Occipital lobe (tissue), 2 donors: Measurements from ENCODE around the gene DIS3L2. TPM values are rescaled to one million over a fixed set of nuclear protein-coding genes. Genes with fewer than 3 reads are reported as not detected.
A peak's percentile ranks its signal among the peaks of the same experiment; 100 is the strongest.
"Not testable (repeated sequence)": the region's sequence is repeated elsewhere in the genome, so short reads cannot be mapped to it uniquely, and the experiment has no call there.

Experiments used
- DNase-seq: peaks from one replicate; lab custom pipeline; 2025; lab: John Stamatoyannopoulos, UW
- total RNA-seq: library from RNA; depleted of rRNA; stranded (reverse); fragments of >200 nt; gene quantifications from one replicate; pipeline ENCODE4 v1.2.3, GENCODE V29; 2014

Gene DIS3L2
- total RNA-seq, 1 donor from 2014 or later, result 37.6 TPM

DNA sequence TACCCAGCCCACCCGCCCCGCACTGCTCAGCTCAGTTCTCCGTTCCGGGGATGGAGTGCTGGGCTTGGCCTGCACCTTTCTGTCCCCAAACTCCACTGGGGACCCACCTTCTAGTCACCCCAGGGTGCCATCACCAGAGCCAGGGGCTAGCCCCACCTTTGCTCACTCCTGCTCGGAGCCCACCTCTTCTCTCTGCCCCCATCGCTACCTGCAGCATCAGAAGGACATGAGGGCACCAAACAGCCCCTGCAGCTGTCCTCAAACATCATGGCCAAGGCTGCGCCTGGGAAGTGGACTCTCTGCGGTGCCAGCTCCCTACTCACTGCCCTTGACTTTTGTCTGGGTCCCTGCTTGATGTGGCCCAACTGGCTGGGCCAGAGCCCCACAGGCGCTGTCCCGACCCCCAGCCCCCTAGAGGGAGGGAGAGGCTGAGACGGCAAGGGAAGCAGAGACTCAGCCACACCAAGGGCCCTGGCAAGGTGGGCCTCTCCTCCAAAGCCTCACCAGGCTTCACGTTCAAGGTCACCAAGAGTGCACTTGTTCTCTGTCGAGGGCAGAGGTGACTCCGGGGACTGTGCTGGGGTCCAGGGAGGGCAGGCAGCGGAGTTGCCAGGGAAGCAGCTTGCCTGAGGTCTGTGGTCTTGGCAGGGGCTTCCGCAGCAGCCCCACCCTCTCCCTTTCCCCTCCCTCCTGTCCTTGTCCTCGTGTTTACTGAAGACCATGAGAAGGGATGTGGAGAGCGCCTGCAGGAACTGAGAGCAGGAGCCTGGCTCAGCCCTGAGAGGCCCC, 403.5 kb downstream of the DIS3L2 start:
- DNase-seq, result not testable (repeated sequence)

DNA sequence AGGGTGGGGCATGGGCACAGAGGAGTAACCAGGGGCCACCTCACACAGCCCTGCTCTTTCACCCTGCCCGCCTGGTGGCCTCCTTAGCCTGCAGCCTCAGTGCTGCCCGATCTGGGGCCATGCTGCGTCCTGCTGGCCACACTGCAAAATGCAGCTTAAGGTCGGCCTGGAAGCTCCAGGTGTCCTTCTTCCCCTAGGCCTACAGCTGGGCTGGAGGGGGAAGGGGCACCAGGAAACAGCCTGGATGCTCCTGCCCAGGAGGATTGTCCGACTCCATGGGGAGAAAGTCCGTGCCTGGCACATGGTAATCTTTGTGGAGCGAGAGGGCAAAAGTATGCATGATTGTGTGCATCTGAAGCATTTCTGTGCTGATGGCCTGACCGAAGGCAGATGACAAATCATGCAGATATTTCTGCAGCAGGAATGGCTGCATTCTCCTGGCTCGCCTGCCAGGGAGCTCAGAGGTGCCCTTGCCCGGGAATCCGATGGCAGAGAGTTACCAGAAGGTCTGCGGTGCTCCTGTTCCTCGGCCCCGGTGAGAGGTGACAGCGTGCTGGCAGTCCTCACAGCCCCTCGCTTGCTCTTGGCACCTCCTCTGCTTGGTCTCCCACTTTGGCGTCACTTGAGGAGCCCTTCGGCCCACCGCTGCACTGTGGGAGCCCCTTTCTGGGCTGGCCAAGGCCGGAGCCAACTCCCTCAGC, 404.3 kb downstream of the DIS3L2 start:
- DNase-seq, result no peak

DNA sequence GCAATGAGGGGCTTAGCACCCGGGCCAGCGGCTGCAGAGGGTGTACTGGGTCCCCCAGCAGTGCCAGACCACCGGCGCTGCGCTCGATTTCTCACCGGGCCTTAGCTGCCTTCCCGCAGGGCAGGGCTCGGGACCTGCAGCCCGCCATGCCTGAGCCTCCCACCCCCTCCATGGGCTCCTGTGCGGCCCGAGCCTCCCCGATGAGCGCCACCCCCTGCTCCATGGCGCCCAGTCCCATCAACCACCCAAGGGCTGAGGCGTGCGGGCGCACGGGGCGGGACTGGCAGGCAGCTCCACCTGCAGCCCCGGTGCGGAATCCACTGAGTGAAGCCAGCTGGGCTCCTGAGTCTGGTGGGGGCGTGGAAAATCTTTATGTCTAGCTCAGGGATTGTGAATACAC, 404.9 kb downstream of the DIS3L2 start:
- not testable (repeated sequence) for DNase-seq

DNA sequence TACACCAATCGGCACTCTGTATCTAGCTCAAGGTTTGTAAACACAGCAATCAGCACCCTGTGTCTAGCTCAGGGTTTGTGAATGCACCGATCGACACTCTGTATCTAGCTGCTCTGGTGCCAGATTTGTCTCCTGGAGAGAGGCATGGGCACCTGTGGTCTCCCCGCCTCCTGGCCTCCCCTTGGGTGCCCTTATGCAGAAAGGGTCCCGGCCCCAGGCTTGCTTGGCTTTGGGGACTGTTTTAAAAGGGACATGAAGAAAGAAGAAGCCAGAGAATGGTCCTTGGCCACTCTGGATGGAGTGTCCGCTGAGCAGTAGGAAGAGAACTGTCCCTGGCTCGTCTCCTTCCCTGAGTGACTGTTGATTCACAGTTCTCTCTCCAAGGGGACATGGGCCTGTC, 405.5 kb downstream of the DIS3L2 start:
- no peak for DNase-seq

DNA sequence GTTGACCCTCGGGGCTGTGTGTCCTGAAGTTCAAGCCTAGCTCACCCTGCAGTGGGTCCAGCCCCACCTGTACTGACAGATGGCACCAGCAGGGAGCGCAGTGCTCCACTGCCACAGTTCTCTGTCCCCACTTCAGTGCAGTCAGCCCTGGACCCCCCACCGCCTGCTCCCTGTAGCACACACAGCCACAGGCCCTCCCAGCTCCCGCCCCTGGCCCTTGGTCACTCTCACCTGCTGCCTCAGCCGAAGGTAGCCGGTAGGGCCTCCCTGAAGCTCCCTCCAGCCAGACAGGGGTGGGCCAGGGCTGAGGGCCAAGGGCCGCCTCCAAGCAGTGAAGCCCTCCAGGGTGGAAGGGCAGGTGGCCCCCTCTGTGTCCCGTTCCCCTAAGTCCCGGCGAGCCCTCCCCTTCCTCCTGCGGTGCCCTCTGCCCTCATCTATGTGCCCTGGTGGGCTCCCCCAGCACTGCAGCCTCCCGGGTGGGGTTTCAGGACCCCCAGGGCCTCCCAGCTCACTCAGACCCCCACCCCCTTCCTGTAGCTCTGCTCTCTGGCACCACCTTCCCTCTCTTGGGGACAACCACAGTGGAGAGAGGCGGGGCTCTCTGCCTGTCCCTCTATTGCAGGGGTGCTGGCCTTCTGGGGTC, 406.2 kb downstream of the DIS3L2 start:
- no peak for DNase-seq

DNA sequence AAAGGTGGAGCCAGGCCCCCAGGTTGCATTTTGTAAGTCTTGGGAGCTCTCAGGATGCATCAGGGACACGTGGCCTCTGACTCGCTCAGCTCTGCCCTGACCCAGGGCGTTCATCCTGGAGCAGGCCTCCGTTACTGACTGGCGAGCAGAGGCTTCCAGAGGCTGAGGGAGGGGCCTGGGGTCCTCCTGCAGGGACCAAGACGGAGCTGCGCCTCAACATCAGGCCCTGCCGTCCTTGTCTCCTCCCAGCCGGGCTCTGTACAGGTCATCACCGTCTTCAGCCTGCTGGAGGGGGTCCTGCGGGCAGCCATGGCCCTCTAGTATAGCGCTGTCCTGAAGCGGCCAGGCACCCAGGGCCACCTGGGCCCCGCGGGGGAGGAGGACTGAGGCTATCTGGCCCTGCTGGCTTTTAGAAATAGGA, 406.8 kb downstream of the DIS3L2 start:
- DNase-seq, result no peak

DNA sequence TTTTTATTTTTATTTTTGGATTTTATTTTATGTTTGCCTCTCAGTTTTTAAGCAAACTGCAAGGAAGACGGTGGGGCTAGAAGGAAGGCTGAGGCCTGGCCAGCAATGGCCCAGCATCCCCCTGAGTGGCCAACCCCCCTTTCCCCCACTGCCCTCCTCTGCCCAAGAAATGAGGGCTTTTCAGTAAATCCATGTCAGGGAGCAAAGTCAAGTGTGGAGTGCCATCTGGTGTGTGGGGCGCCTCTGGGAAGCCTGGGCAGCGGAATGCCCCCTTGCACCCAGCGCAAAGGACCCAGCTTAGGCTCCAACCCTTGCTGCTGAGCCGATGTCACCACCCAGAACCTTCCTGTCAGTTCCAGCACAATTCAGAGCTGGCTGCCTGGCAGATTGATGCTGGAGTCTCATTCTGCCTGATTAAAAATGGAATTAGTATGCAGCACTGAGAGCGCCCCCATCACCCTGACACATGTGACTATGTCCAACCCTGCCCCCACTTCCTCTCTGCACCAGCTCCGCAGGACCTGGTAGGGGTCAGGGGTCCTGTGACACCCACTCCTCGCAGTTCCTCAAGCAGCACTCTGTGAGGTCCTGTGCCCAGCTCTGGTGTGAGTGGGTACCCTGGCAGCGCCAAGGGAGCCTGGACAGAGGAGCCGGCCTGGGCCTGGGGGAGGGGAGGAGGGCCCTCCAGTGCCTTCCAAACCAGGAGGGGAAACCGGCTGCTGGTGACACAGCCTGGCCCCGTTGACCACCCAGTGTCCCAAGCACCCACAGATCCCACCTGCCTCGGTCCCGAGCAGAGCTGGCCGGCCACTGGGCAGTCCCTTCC, 407.8 kb downstream of the DIS3L2 start:
- DNase-seq, result no peak

DNA sequence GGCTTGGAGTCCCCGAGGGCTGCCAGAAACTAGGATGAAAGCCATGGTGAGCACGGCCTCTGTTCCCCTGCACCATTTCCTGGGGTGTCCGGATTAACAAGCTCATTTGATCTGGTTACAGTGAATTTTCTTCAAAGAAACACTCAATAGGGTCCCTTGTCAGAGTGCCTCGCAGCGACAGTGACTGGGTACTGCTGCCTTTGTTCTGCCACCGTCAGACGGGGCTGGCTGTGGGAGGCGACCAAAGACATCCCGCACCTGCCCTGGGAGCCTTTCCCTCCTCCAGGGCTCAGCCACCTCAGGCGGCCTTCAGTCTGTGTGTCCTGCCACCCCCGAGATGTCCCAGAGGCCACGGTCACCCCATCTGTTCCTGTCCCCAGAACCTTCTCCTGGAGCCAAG, 408.5 kb downstream of the DIS3L2 start:
- DNase-seq, result not testable (repeated sequence)

DNA sequence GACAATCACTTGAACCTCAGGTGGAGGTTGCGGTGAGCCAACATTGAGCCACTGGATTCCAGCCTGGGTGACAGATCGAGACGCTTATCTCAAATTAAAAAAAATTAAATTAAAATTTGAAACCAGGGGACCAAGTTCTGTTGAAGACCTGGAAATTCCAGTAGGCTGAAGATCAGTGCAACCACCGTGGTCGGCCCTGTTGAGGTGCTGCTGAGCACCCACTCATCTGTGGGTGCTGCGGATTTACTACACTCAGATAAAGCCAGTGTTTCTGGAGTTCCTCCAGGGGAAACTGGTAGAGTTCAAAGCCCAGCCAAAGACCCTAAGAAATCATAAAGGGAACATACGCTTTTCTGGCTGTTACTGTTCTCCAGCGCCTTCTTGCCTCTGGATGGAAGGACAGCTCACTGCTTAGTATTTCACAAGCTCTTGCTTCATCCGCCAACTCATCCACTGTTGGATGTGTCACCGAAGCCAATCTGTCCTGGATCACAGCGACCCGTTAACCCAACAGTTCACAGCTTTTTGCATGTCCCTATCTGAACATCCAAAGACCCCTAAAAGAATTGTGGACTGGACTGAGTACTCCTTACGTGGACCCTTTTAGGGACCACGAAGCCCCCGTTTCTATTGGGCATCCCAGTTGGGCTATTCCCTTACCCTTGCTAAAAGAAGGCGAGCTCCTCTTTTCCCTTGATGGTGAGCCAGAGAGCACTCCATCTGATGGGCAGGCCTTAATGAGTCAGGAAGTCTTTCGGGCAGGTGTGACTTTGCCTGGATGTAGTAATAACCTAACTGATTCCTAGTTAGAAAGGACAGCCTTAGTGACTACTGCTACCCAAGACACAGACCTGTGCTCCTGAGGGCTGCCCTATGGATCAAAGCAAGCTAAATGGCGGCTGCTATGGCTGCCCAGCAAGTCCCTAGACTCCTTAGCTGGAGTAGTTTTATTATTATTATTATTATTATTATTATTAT, 411.0 kb downstream of the DIS3L2 start:
- no peak for DNase-seq

DNA sequence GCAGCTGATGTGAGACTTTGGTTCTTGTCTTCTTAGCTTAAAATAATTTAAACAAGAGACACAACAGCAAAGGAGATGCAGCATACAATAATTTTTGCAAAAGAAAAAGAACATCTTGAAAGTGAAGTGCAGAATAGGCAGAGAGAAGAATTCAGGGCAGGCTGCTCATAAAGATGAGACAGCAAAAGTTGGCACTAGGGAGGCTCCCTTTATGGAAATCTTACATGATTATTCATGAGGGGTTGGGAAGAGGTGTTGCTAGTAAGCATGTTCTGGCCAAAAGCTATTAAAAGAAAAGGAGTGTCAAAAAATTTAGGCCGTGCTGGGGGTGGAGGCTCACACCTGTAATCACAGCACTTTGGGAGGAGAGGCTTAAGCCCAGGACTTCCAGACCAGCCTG, 412.8 kb downstream of the DIS3L2 start:
- DNase-seq, result peak; percentile 12

DNA sequence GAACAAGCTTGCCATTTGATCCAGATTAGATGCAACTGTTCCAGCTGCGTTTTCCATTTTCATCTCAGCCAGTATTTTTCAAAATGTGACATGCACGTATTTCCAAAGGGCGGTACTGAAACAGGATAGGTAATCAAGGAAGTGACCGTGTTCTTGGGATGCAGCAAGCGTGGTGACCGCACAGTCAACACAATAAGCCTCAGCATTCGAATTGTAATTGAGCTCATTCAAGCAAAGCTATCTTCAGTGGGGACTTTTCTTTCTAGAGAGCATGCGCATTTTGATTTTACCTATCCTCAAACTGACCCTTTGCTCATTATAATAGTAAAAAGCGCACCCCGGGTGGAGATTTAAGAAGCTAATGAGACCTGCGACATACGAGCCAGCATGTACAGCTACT, 413.7 kb downstream of the DIS3L2 start:
- DNase-seq, result no peak

DNA sequence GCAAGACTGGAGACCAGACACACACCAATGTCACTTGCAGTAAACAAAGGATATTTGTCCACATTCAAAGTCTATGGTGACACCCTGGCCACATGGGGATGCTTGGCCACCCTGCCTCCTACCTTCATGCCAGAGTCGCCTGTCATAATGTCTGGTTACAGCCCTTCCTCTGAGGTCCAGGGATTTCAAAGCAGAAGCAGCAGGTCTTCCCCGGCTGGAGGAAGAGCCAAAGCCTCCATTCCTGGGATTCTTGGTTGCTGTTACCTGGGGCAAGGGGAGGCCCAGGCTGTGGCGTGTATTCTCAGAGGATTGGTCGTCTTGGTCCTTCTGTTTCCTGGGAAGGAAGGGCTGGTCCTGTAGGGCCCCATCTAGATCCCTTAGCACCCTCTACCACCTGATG, 414.7 kb downstream of the DIS3L2 start:
- DNase-seq, result no peak

DNA sequence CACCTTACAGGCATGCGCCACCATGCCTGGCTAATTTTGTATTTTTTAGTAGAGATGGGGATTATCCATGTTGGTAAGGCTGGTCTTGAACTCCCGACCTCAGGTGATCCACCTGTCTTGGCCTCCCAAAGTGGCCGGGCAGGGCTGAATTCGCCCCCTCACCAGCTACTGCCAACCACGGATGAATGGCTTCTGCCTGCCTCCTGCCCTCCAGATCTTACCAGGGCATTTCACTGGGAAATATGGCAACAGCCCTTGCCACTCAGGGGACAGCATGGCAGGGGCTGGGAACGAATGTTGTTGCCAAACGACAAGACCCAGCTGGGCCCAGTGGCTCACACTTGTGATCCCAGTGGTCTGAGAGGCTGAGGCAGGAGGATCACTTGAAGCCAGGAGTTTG, 415.2 kb downstream of the DIS3L2 start:
- DNase-seq, result no peak

DNA sequence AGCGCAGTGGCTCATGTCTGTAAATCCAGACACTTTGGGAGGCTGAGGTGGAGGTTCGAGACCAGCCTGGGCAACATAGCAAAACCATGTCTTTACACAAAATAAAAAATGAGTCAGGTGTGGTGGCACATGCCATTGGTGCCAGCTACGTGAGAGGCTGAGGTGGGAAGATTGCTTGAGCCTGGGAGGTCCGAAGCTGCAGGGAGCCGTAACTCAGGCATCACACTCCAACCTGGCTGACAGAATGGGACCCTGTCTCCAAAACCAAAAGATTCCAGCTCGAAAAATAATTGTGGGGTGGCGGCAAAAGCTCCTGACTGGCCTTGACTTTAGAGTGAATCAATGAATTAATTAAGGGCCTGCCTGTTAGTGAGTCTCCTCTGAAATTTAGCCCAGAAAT, 415.8 kb downstream of the DIS3L2 start:
- no peak for DNase-seq

DNA sequence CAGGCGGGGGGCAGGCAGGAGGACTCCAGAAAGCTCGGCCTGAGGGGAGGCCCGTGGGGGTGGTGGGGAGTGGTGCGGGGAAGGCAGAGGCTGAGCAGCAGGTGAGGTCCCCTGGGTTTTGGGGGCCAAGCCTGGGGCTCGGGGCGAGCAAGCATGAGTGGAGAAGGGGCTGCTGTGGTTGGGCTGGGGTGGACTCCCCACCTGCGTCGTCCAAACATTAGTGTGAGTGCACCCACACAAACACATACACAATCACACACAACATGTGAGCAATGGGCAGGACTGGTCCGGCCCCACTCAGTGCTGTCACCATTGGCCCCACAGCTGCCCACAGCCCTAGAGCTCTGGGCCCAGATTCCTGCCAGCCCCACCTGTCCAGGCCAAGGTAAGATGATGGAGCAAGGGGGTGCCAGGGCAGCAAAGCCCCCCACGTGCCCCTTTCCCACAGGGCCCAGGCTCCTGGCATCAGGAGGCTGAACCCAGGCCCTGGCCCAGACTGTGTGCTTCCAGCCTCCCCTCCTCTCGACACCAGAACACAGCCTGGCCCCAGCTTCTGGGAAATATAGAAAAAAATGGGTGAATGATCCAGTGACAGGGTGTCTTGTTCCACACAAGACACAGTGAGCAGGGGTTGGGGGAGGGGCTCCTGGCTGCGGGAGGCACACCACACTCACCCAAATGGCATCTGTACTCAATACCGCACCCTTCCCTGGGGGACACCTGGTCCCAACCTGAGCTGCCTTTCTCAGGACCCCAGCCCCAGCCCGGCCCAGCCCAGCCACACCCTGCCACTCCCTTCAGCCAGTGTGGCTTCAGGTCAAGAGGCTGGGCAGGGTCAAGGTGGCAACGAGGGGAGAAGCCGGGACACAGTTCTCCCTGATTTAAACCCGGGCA, 416.6 kb downstream of the DIS3L2 start:
- no peak for DNase-seq

DNA sequence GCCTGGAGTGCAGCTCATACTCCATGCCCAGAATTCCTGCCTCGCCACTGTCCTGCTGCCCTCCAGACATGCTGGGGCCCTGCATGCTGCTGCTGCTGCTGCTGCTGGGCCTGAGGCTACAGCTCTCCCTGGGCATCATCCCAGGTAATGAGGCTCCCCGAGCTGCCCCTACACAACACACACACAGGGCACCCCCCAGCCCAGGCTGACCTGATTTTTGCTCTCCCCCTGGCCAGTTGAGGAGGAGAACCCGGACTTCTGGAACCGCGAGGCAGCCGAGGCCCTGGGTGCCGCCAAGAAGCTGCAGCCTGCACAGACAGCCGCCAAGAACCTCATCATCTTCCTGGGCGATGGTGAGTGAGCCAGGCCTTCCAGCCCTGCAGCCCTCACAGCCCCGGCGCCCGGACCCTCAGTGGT, 417.2 kb downstream of the DIS3L2 start, which contains the start of gene ALPP:
TSS of gene ALPP (plus strand) at position 17 of the 417 bp plus-strand sequence. CDS start at position 69, 52 bp downstream.
- DNase-seq, result not testable (repeated sequence)

DNA sequence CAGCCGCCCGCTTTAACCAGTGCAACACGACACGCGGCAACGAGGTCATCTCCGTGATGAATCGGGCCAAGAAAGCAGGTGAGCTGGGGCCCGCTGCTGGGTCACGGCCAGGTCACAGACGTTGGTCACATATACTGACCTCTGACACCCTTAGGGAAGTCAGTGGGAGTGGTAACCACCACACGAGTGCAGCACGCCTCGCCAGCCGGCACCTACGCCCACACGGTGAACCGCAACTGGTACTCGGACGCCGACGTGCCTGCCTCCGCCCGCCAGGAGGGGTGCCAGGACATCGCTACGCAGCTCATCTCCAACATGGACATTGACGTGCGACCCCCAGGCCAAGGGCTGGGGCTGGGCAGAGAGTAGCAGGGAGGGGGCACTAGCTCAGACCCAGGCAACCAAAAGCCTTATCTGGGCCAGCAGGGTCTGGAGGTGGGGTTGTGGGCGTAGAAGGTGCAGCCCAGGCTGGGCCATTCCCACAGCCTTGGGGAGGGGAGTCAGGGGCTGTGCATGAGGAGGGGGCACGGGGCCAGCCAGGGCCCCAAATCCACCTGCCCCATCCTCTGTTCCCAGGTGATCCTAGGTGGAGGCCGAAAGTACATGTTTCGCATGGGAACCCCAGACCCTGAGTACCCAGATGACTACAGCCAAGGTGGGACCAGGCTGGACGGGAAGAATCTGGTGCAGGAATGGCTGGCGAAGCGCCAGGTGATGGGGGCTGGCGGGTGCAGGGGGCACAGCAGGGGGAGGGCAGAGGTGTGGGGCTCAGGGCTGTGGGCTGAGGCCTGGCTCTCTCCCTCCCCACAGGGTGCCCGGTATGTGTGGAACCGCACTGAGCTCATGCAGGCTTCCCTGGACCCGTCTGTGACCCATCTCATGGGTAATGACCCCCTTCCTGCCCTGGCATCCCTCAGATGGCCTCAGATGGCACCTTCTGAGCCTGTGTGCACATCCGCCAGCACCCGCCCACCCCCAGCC, 418.4 kb downstream of the DIS3L2 start:
- not testable (repeated sequence) for DNase-seq
